ENCODE data around the gene KCNT2. TPM values are rescaled to one million over a fixed set of nuclear protein-coding genes. Genes with fewer than 3 reads are reported as not detected.
A peak's percentile ranks its signal among the peaks of the same experiment; 100 is the strongest.

KCNT2 gene
- polyA plus RNA-seq, 1 of the 3 experiments (the other 2 are of a cell fraction) = 0.56 TPM

DNA sequence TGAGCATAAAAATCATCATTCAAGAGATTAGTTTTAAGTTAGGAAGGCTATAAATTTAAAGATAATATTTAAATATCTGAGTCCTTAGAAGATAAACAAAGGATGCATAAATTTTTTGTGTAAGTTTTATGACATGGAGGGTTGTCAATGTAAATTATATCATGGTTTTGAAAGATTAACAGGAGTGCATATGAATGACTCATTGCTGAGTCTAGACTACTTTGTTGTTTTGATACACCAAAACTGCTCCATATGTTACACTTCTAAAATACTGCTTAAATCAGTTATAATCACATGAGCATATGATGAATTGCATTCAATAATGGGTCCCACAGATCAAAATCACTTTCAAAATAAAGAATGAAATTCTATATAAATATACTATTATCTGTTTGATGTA lies 312.5 kb downstream of the KCNT2 start (continued):
- TF ChIP-seq GABPA (IDR thresholded peaks at IDR 0.05; ENCODE audit: low read depth) (no peak), TEAD4 (IDR thresholded peaks at IDR 0.05; ENCODE audit: borderline replicate concordance, insufficient read depth) (no peak), TAF1 (IDR thresholded peaks at IDR 0.05; ENCODE audit: borderline replicate concordance, low read depth, low read length) (no peak)
- TF ChIP-seq, protein P1, sequence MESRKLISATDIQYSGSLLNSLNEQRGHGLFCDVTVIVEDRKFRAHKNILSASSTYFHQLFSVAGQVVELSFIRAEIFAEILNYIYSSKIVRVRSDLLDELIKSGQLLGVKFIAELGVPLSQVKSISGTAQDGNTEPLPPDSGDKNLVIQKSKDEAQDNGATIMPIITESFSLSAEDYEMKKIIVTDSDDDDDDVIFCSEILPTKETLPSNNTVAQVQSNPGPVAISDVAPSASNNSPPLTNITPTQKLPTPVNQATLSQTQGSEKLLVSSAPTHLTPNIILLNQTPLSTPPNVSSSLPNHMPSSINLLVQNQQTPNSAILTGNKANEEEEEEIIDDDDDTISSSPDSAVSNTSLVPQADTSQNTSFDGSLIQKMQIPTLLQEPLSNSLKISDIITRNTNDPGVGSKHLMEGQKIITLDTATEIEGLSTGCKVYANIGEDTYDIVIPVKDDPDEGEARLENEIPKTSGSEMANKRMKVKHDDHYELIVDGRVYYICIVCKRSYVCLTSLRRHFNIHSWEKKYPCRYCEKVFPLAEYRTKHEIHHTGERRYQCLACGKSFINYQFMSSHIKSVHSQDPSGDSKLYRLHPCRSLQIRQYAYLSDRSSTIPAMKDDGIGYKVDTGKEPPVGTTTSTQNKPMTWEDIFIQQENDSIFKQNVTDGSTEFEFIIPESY (IDR thresholded peaks at IDR 0.05; ENCODE audit: borderline replicate concordance, low read depth) = no peak
- TF ChIP-seq, protein P2, sequence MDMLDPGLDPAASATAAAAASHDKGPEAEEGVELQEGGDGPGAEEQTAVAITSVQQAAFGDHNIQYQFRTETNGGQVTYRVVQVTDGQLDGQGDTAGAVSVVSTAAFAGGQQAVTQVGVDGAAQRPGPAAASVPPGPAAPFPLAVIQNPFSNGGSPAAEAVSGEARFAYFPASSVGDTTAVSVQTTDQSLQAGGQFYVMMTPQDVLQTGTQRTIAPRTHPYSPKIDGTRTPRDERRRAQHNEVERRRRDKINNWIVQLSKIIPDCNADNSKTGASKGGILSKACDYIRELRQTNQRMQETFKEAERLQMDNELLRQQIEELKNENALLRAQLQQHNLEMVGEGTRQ (IDR thresholded peaks at IDR 0.05; ENCODE audit: borderline replicate concordance, low read depth, low read length) = no peak

DNA sequence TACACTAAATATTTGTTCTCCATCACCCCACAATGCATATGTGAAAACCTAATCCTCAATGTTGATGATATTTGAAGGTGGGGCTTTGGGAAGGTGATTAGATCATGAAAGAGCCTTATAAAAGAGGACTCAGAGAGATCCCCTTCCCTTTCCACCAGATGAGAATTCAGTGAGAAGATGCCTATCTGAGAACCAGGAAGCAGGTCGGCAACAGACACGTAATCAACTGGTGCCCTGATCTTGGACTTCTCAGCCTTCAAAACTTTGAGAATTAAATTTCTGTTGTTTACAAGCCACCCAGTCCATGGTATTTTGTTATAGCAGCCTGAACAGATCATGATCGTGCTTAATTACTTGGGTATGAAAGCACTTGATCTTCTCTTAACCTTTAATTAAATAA lies 329.4 kb downstream of the KCNT2 start:
- Histone ChIP-seq H3K36me3 (replicated peaks in 1 of 2; ENCODE audit: control insufficient read depth in 1 of 2, insufficient read depth in 2 of 2, low read length in 1 of 2) (no peaks in the 10 kb centered on the region), H2AFZ (ENCODE audit: low read depth) (no peak overlapping the region), H4K20me1 (ENCODE audit: insufficient read depth) (no peaks in the 10 kb centered on the region), H3F3A (replicated peaks; ENCODE audit: insufficient read depth) (peaks cover 20% of the 10 kb centered on the region), H3K4me2 (no peak overlapping the region), H3K79me2 (ENCODE audit: insufficient read depth) (no peaks in the 10 kb centered on the region), H3K27ac (ENCODE audit: low read depth in 2 of 2, low read length in 1 of 2) (peak overlapping the region in 1 of 2 experiments; percentile 75; a peak in 2 of 4 replicates), H3K9ac (no peak overlapping the region), H3K27me3 (ENCODE audit: insufficient read depth) (no peaks in the 10 kb centered on the region), H3K9me3 (no peaks in the 10 kb centered on the region), H3K4me3 (ENCODE audit: low read depth in 2 of 2, low read length in 1 of 2) (no peak overlapping the region), H3K4me1 (ENCODE audit: control insufficient read depth in 1 of 2, insufficient read depth in 2 of 2, low read depth in 1 of 2, low read length in 1 of 2) (peaks cover 0 to 11% of the 10 kb centered on the region in 2 experiments; a peak in 3 of 4 replicates), H3K9me2 (no peaks in the 10 kb centered on the region; the same call in 1 of the 2 replicates)
- POLR2A ChIA-PET = no interaction called here
- TF ChIP-seq GATA2 (CRISPR knock-in tag; IDR thresholded peaks at IDR 0.05) (no peak), RCOR1 (IDR thresholded peaks at IDR 0.05; ENCODE audit: low read length) (no peak), GABPA (IDR thresholded peaks at IDR 0.05; ENCODE audit: low read depth) (no peak), RAD21 (IDR thresholded peaks at IDR 0.05; ENCODE audit: low read length) (no peak), POLR2AphosphoS5 (IDR thresholded peaks at IDR 0.05; ENCODE audit: low read depth, low read length) (no peak), TCF12 (IDR thresholded peaks at IDR 0.05) (no peak), ELF1 (IDR thresholded peaks at IDR 0.05) (no peak), FOXM1 (IDR thresholded peaks at IDR 0.05; ENCODE audit: low read depth) (no peak), RXRA (IDR thresholded peaks at IDR 0.05; ENCODE audit: borderline replicate concordance, low read depth) (no peak), NRF1 (IDR thresholded peaks at IDR 0.05; ENCODE audit: low read depth, low read length) (no peak), FOXJ3 (CRISPR knock-in tag; IDR thresholded peaks at IDR 0.05) (no peak), RFX5 (IDR thresholded peaks at IDR 0.05; ENCODE audit: low read length) (no peak), MXI1 (IDR thresholded peaks at IDR 0.05; ENCODE audit: low read depth, low read length) (no peak)
- TF ChIP-seq, protein P3, sequence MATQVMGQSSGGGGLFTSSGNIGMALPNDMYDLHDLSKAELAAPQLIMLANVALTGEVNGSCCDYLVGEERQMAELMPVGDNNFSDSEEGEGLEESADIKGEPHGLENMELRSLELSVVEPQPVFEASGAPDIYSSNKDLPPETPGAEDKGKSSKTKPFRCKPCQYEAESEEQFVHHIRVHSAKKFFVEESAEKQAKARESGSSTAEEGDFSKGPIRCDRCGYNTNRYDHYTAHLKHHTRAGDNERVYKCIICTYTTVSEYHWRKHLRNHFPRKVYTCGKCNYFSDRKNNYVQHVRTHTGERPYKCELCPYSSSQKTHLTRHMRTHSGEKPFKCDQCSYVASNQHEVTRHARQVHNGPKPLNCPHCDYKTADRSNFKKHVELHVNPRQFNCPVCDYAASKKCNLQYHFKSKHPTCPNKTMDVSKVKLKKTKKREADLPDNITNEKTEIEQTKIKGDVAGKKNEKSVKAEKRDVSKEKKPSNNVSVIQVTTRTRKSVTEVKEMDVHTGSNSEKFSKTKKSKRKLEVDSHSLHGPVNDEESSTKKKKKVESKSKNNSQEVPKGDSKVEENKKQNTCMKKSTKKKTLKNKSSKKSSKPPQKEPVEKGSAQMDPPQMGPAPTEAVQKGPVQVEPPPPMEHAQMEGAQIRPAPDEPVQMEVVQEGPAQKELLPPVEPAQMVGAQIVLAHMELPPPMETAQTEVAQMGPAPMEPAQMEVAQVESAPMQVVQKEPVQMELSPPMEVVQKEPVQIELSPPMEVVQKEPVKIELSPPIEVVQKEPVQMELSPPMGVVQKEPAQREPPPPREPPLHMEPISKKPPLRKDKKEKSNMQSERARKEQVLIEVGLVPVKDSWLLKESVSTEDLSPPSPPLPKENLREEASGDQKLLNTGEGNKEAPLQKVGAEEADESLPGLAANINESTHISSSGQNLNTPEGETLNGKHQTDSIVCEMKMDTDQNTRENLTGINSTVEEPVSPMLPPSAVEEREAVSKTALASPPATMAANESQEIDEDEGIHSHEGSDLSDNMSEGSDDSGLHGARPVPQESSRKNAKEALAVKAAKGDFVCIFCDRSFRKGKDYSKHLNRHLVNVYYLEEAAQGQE (IDR thresholded peaks at IDR 0.05; ENCODE audit: low read depth, low read length) = no peak
- TF ChIP-seq, protein P4, sequence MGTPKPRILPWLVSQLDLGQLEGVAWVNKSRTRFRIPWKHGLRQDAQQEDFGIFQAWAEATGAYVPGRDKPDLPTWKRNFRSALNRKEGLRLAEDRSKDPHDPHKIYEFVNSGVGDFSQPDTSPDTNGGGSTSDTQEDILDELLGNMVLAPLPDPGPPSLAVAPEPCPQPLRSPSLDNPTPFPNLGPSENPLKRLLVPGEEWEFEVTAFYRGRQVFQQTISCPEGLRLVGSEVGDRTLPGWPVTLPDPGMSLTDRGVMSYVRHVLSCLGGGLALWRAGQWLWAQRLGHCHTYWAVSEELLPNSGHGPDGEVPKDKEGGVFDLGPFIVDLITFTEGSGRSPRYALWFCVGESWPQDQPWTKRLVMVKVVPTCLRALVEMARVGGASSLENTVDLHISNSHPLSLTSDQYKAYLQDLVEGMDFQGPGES (IDR thresholded peaks at IDR 0.05; ENCODE audit: low read depth, low read length) = no peak
- TF ChIP-seq, protein P2 (IDR thresholded peaks at IDR 0.05; ENCODE audit: borderline replicate concordance, low read depth, low read length) = no peak
- TF ChIP-seq, protein P5, sequence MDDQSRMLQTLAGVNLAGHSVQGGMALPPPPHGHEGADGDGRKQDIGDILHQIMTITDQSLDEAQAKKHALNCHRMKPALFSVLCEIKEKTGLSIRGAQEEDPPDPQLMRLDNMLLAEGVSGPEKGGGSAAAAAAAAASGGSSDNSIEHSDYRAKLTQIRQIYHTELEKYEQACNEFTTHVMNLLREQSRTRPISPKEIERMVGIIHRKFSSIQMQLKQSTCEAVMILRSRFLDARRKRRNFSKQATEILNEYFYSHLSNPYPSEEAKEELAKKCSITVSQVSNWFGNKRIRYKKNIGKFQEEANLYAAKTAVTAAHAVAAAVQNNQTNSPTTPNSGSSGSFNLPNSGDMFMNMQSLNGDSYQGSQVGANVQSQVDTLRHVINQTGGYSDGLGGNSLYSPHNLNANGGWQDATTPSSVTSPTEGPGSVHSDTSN (IDR thresholded peaks at IDR 0.05) = no peak
- DNase-seq = no peak
- 83% methylated on average over 3 of the region's 3 CpGs for WGBS (ENCODE audit: low lambda C conversion rate)
- CTCF ChIA-PET = no interaction called here
